B cell (primary cell): ENCODE measurements around the gene NUDC. TPM values are rescaled to one million over a fixed set of nuclear protein-coding genes. Genes with fewer than 3 reads are reported as not detected.

ENCODE experiments used
- ATAC-seq: fragments of 200-7000 bp; cut with Tn5 transposase; one replicate; pipeline ENCODE4 v1.10.0; 2021; ENCODE audit warnings: low read depth, mild to moderate bottlenecking, moderate number of reproducible peaks, moderate library complexity
- CTCF ChIA-PET: fragments of 350-600 bp; sonication (Branson Sonifier 250); formaldehyde crosslinking; loops from one replicate; lab custom pipeline; 2021; ENCODE audit warnings: antibody characterized with exemption, inconsistent platforms; lab: Charles Lee
- POLR2A ChIA-PET: fragments of 350-600 bp; sonication (Branson Sonifier 250); formaldehyde crosslinking; loops from one replicate; lab custom pipeline; 2021; ENCODE audit warnings: antibody characterized with exemption; lab: Charles Lee
- DNase-seq: peaks from one replicate; pipeline ENCODE4 v3.0.0; 2013
- H2AFZ ChIP-seq: 2 replicates; pipeline ENCODE4 v1.6.1; 2012; ENCODE audit warnings: mild to moderate bottlenecking, low read depth, low read length; ENCODE audit not compliant: insufficient read depth, poor library complexity, severe bottlenecking
- H3K27ac ChIP-seq, 2 donors: 1 replicate in 1 of 2; 2 replicates in 1 of 2; pipeline ENCODE4 v1.5.1; 2012 to 2013; ENCODE audit warnings: low read length in 2 of 2, mild to moderate bottlenecking in 2 of 2, moderate library complexity in 1 of 2
- H3K27me3 ChIP-seq, 4 experiments: fragments of 200-600 bp in 1 of 4; sonication (generic) in 1 of 4; replicated peaks in 1 of 4; 1 replicate in 2 of 4; 2 replicates in 2 of 4; pipeline versions ENCODE4 v1.6.1 to v1.7.0; 2013 to 2016; ENCODE audit warnings: low read length in 3 of 4, mild to moderate bottlenecking in 2 of 4, mixed read lengths in 1 of 4, moderate library complexity in 1 of 4; ENCODE audit not compliant: insufficient read depth in 4 of 4, control insufficient read depth in 3 of 4; ENCODE audit errors: control extremely low read depth in 1 of 4
- H3K36me3 ChIP-seq, 2 experiments: replicated peaks in 1 of 2; 1 replicate in 1 of 2; 2 replicates in 1 of 2; pipeline versions ENCODE4 v1.6.1 to v1.7.1; 2013; ENCODE audit warnings: low read length in 1 of 2; ENCODE audit not compliant: insufficient read depth in 2 of 2, control insufficient read depth in 1 of 2; ENCODE audit errors: control extremely low read depth in 1 of 2, extremely low read depth in 1 of 2
- H3K4me1 ChIP-seq, 2 donors: fragments of 200-600 bp in 1 of 2; sonication (generic) in 1 of 2; 1 replicate in 1 of 2; 2 replicates in 1 of 2; pipeline versions ENCODE4 v1.5.1 to v1.6.1; 2013 to 2017; ENCODE audit warnings: low read length in 2 of 2; ENCODE audit not compliant: control insufficient read depth in 2 of 2, insufficient read depth in 2 of 2
- H3K4me2 ChIP-seq: replicated peaks from 2 replicates; pipeline ENCODE3; 2012; ENCODE audit warnings: mild to moderate bottlenecking, low read depth, low read length; ENCODE audit not compliant: poor library complexity, severe bottlenecking
- H3K4me3 ChIP-seq, 5 experiments: fragments of 200-600 bp in 1 of 5; sonication (generic) in 1 of 5; 1 replicate in 3 of 5; 2 replicates in 2 of 5; pipeline versions ENCODE4 v1.5.1 to v1.7.0; 2011 to 2016; ENCODE audit warnings: low read length in 4 of 5, mild to moderate bottlenecking in 4 of 5, low read depth in 2 of 5, control low read depth in 1 of 5, moderate library complexity in 1 of 5; ENCODE audit not compliant: insufficient read depth in 1 of 5; ENCODE audit errors: control extremely low read depth in 1 of 5, extremely low read depth in 1 of 5
- H3K79me2 ChIP-seq: fragments of 200-600 bp; sonication (generic); one replicate; pipeline ENCODE4 v1.6.0; 2016; ENCODE audit warnings: low read length; ENCODE audit not compliant: control insufficient read depth, insufficient read depth
- H3K9ac ChIP-seq: fragments of 200-600 bp; sonication (generic); 2 replicates; pipeline ENCODE4 v1.6.1; 2017; ENCODE audit warnings: mild to moderate bottlenecking, low read length, moderate library complexity
- H3K9me3 ChIP-seq, 3 donors: one replicate each; pipeline versions ENCODE4 v1.6.1 to v1.7.1; 2013; ENCODE audit warnings: low read length in 2 of 3; ENCODE audit not compliant: control insufficient read depth in 2 of 3, insufficient read depth in 1 of 3; ENCODE audit errors: control extremely low read depth in 1 of 3
- H4K20me1 ChIP-seq: 2 replicates; pipeline ENCODE4 v1.6.0; 2012; ENCODE audit warnings: mild to moderate bottlenecking, low read length; ENCODE audit not compliant: insufficient read depth, control insufficient read depth, poor library complexity, severe bottlenecking
- H3K27ac Mint-ChIP-seq: one replicate; pipeline ENCODE4 v1.8.0; 2021; ENCODE audit warnings: mixed read lengths
- H3K27me3 Mint-ChIP-seq: one replicate; pipeline ENCODE4 v1.8.0; 2021; ENCODE audit warnings: mixed read lengths
- H3K4me1 Mint-ChIP-seq: one replicate; pipeline ENCODE4 v1.8.0; 2021; ENCODE audit warnings: mixed read lengths
- H3K4me3 Mint-ChIP-seq: one replicate; pipeline ENCODE4 v1.8.0; 2021; ENCODE audit warnings: mixed read lengths
- H3K9me3 Mint-ChIP-seq: one replicate; pipeline ENCODE4 v1.8.0; 2022; ENCODE audit warnings: mixed read lengths; ENCODE audit not compliant: insufficient read depth
- EZH2 ChIP-seq: IDR thresholded peaks from 2 replicates; pipeline ENCODE4 v1.6.1; 2012; ENCODE audit warnings: borderline replicate concordance, low read depth, mild to moderate bottlenecking, moderate library complexity, low read length; ENCODE audit not compliant: insufficient read depth, poor library complexity, severe bottlenecking
- WGBS: methylation state at CpG from one replicate; pipeline ENCODE4 v1.1.5; 2013; ENCODE audit warnings: missing lambda C conversion rate; ENCODE audit not compliant: insufficient coverage; 5-methylcytosine and 5-hydroxymethylcytosine counted together
- intact Hi-C: fragments of 100-400 bp; cut with micrococcal nuclease; formaldehyde crosslinking; loops from one replicate; pipeline ENCODE4 v1.10.0; 2022
- polyA plus RNA-seq: library from polyadenylated mRNA; depleted of rRNA; stranded (reverse); fragments of >200 nt; gene quantifications from 2 replicates; pipeline ENCODE4 v1.2.3, GENCODE V29; 2012
- total RNA-seq, 2 donors: library from RNA; stranded (reverse); fragments of 120-200 nt in 1 of 2; gene quantifications; 1 replicate in 1 of 2; 2 replicates in 1 of 2; pipeline versions ENCODE4 v1.2.3 to v1.2.4, GENCODE V29; 2013 to 2022
- TF ChIP-seq, protein P1 (sequence below): fragments of 200-600 bp; IDR thresholded peaks from one replicate; pipeline ENCODE4 v1.8.0; 2022; ENCODE audit warnings: antibody characterized with exemption, mild to moderate bottlenecking

Gene NUDC
- total and polyA plus RNA-seq, 2 donors (not counting 1 experiment from before 2014, with no cell fraction given) = 28.3 to 45.3 TPM

DNA sequence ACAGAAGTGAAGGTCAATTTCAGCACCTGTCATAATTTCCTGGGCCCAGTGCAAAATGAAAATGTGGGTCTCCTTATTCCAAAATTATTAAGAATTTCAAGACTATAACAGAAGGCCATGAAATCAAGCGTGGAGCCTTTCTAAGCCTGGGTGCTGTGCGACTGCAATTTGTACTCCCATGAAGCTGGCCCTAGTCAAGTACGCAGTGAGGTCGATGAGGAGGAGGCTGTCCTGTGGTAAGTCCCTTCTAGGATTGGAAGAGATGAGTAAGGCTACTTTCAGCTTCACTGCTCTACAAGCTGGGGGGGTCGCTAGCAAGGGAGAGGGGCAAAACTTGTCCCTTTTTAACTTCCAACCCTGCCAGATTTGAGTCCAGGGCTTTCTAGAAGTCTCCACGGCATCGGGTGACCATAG, 410 bp upstream of the NUDC start:
- H3K9ac ChIP-seq = peak overlapping the region; percentile 92
- peaks cover 8 to 12% of the 10 kb centered on the region in 2 experiments for H3K36me3 ChIP-seq
- H3K9me3 Mint-ChIP-seq = no peaks in the 10 kb centered on the region
- peak overlapping the region; percentile 93 for H3K4me3 Mint-ChIP-seq
- H3K4me3 ChIP-seq = peak overlapping the region; percentile 61 to 88 (median 80)
- 30% methylated on average over 6 of the region's 7 CpGs for WGBS
- peaks cover 33% of the 10 kb centered on the region for H3K79me2 ChIP-seq
- peak overlapping the region; percentile 96 for H3K4me2 ChIP-seq
- ChIA-PET CTCF (interaction anchor here (0.7 to 1.5 kb wide), 3 partner anchors 10 to 319 kb away, joined by 3 to 5 read pairs (median 3); no protein-coding TSS in a partner anchor), POLR2A (interaction anchor here (0.7 to 2.3 kb wide), 3 partner anchors 21 to 741 kb away, joined by 4 to 9 read pairs (median 7); partner anchors contain the start of gene GPATCH3)
- no peaks in the 10 kb centered on the region for H3K27me3 ChIP-seq
- H3K27me3 Mint-ChIP-seq = no peaks in the 10 kb centered on the region
- peaks cover 33% of the 10 kb centered on the region for H3K4me1 Mint-ChIP-seq
- DNase-seq (no peak), ATAC-seq (peak; percentile 31)
- H3K27ac Mint-ChIP-seq = peak overlapping the region; percentile 93
- peak overlapping the region; percentile 68 to 93 for H3K27ac ChIP-seq
- peaks cover 17 to 20% of the 10 kb centered on the region in 2 donors for H3K4me1 ChIP-seq
- H4K20me1 ChIP-seq = peaks cover 25% of the 10 kb centered on the region
- intact Hi-C loops = loop anchor here (1.0 kb wide), 3 partner anchors 21 to 56 kb away; partner anchors contain the start of genes GPATCH3 and GPN2
- TF ChIP-seq, protein P1, sequence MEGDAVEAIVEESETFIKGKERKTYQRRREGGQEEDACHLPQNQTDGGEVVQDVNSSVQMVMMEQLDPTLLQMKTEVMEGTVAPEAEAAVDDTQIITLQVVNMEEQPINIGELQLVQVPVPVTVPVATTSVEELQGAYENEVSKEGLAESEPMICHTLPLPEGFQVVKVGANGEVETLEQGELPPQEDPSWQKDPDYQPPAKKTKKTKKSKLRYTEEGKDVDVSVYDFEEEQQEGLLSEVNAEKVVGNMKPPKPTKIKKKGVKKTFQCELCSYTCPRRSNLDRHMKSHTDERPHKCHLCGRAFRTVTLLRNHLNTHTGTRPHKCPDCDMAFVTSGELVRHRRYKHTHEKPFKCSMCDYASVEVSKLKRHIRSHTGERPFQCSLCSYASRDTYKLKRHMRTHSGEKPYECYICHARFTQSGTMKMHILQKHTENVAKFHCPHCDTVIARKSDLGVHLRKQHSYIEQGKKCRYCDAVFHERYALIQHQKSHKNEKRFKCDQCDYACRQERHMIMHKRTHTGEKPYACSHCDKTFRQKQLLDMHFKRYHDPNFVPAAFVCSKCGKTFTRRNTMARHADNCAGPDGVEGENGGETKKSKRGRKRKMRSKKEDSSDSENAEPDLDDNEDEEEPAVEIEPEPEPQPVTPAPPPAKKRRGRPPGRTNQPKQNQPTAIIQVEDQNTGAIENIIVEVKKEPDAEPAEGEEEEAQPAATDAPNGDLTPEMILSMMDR = no peak
- TF ChIP-seq EZH2 = no peak
- H3K9me3 ChIP-seq = no peaks in the 10 kb centered on the region
- H2AFZ ChIP-seq = peak overlapping the region; percentile 88

DNA sequence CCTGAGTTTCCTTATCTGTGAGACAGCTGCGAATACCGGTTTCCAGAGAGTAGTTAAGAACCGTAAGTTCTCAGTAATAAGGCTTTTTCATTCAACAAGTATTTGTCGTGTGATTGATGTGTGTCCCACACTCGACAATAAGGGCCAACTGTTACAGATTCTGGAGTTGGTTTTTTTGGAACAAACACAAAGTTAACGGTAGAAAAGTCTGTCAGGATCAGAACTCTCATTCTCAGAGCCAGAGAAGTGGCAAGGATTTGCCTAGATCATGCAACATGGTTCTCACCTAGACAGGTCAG, 837 bp downstream of the NUDC start:
- Histone ChIP-seq H3K9me3 (no peaks in the 10 kb centered on the region), H3K36me3 (peaks cover 14 to 20% of the 10 kb centered on the region in 2 experiments), H3K9ac (peak overlapping the region; percentile 92), H3K4me3 (peak overlapping the region; percentile 30 to 88 (median 80)), H3K4me2 (peak overlapping the region; percentile 96), H3K27ac (peak overlapping the region; percentile 68 to 93), H4K20me1 (peaks cover 32% of the 10 kb centered on the region), H3K27me3 (no peaks in the 10 kb centered on the region), H3K4me1 (peaks cover 17 to 20% of the 10 kb centered on the region in 2 donors), H2AFZ (peak overlapping the region; percentile 88), H3K79me2 (peaks cover 45% of the 10 kb centered on the region)
- peak overlapping the region; percentile 93 for H3K4me3 Mint-ChIP-seq
- ATAC-seq (no peak), DNase-seq (no peak)
- peaks cover 33% of the 10 kb centered on the region for H3K4me1 Mint-ChIP-seq
- TF ChIP-seq EZH2 = no peak
- TF ChIP-seq, protein P1 = no peak
- intact Hi-C loops = no loop called here
- H3K9me3 Mint-ChIP-seq = no peaks in the 10 kb centered on the region
- CTCF ChIA-PET = no interaction called here
- 42% methylated on average over 6 of the region's 6 CpGs for WGBS
- H3K27ac Mint-ChIP-seq = peak overlapping the region; percentile 93
- POLR2A ChIA-PET = interaction anchor here (1.4 kb wide), 1 partner anchor 35 kb away, joined by 7 read pairs; no protein-coding TSS in a partner anchor
- H3K27me3 Mint-ChIP-seq = no peaks in the 10 kb centered on the region
